ENCODE data around the gene EFNA5. TPM values are rescaled to one million over a fixed set of nuclear protein-coding genes. Genes with fewer than 3 reads are reported as not detected.
A peak's percentile ranks its signal among the peaks of the same experiment; 100 is the strongest.

EFNA5 gene
- polyA plus RNA-seq, 1 of the 3 experiments (the other 2 are of a cell fraction): 0.81 TPM

GRCh38 chr5:107673039-107673367, 2.3 kb upstream of the EFNA5 start:
- Histone ChIP-seq H3K27ac (ENCODE audit: low read depth in 2 of 2, low read length in 1 of 2) (peak overlapping the region; percentile 16 to 95; a peak in 3 of 4 replicates), H2AFZ (ENCODE audit: low read depth) (peak overlapping the region; percentile 93), H3K9me2 (no peaks in the 10 kb centered on the region), H4K20me1 (ENCODE audit: insufficient read depth) (no peaks in the 10 kb centered on the region), H3K4me1 (ENCODE audit: control insufficient read depth in 1 of 2, insufficient read depth in 2 of 2, low read depth in 1 of 2, low read length in 1 of 2) (peaks cover 0 to 3% of the 10 kb centered on the region in 2 experiments; a peak in 1 of 4 replicates), H3K79me2 (ENCODE audit: insufficient read depth) (no peaks in the 10 kb centered on the region; the same call in 1 of the 2 replicates), H3F3A (replicated peaks; ENCODE audit: insufficient read depth) (peaks cover 7% of the 10 kb centered on the region), H3K9ac (peak overlapping the region; percentile 22; the same call in 1 of the 2 replicates), H3K36me3 (replicated peaks in 1 of 2; ENCODE audit: control insufficient read depth in 1 of 2, insufficient read depth in 2 of 2, low read length in 1 of 2) (no peaks in the 10 kb centered on the region), H3K27me3 (ENCODE audit: insufficient read depth) (peaks cover 13% of the 10 kb centered on the region; the same call in 1 of the 2 replicates), H3K9me3 (no peaks in the 10 kb centered on the region), H3K4me3 (ENCODE audit: low read depth in 2 of 2, low read length in 1 of 2) (peak overlapping the region; percentile 74 to 84), H3K4me2 (peak overlapping the region; percentile 100)
- 4% methylated on average over 10 of the region's 11 CpGs for WGBS (ENCODE audit: low lambda C conversion rate)
- POLR2A ChIA-PET: interaction anchor here (0.6 kb wide), 1 partner anchor 325 kb away, joined by 3 read pairs; no protein-coding TSS in a partner anchor
- CTCF ChIA-PET: interaction anchor here (1.1 to 1.8 kb wide), 5 partner anchors 11 to 673 kb away, joined by 3 to 8 read pairs (median 4); no protein-coding TSS in a partner anchor
- no peak for DNase-seq
- TF ChIP-seq TCF12 (IDR thresholded peaks at IDR 0.05): 0 out of 2 replicates have a peak, but pooled peaks have one; percentile 0
- TF ChIP-seq NRF1 (IDR thresholded peaks at IDR 0.05; ENCODE audit: low read depth, low read length): no peak
- no peak for TF ChIP-seq NFIC (IDR thresholded peaks at IDR 0.05; ENCODE audit: borderline replicate concordance)

- 2% methylated on average over 44 of the region's 66 CpGs for WGBS (ENCODE audit: low lambda C conversion rate)
- no peaks in the 10 kb centered on the region for H4K20me1 ChIP-seq (ENCODE audit: insufficient read depth)
- H3K9ac ChIP-seq: peak overlapping the region; percentile 47; the same call in 1 of the 2 replicates
- no peaks in the 10 kb centered on the region; the same call in 1 of the 2 replicates for H3K79me2 ChIP-seq (ENCODE audit: insufficient read depth)
- H3K9me2 ChIP-seq: no peaks in the 10 kb centered on the region
- peaks cover 7% of the 10 kb centered on the region for H3F3A ChIP-seq (replicated peaks; ENCODE audit: insufficient read depth)
- peaks cover 13% of the 10 kb centered on the region; the same call in 1 of the 2 replicates for H3K27me3 ChIP-seq (ENCODE audit: insufficient read depth)
- POLR2A ChIA-PET: interaction anchor here (0.6 to 1.2 kb wide), 4 partner anchors 56 to 324 kb away, joined by 3 read pairs; no protein-coding TSS in a partner anchor
- peak overlapping the region; percentile 74 to 84 for H3K4me3 ChIP-seq (ENCODE audit: low read depth in 2 of 2, low read length in 1 of 2)
- CTCF ChIA-PET: interaction anchor here (1.5 to 1.7 kb wide), 2 partner anchors 100 to 673 kb away, joined by 3 to 5 read pairs; no protein-coding TSS in a partner anchor
- H3K27ac ChIP-seq (ENCODE audit: low read depth in 2 of 2, low read length in 1 of 2): peak overlapping the region; percentile 35 to 95; a peak in 3 of 4 replicates
- peak overlapping the region; percentile 100 for H3K4me2 ChIP-seq
- peaks cover 0 to 3% of the 10 kb centered on the region in 2 experiments; a peak in 1 of 4 replicates for H3K4me1 ChIP-seq (ENCODE audit: control insufficient read depth in 1 of 2, insufficient read depth in 2 of 2, low read depth in 1 of 2, low read length in 1 of 2)
- H2AFZ ChIP-seq (ENCODE audit: low read depth): peak overlapping the region; percentile 93
- no peaks in the 10 kb centered on the region for H3K9me3 ChIP-seq
- H3K36me3 ChIP-seq (replicated peaks in 1 of 2; ENCODE audit: control insufficient read depth in 1 of 2, insufficient read depth in 2 of 2, low read length in 1 of 2): no peaks in the 10 kb centered on the region
- DNase-seq: peak; percentile 86
- TF ChIP-seq, protein P1, sequence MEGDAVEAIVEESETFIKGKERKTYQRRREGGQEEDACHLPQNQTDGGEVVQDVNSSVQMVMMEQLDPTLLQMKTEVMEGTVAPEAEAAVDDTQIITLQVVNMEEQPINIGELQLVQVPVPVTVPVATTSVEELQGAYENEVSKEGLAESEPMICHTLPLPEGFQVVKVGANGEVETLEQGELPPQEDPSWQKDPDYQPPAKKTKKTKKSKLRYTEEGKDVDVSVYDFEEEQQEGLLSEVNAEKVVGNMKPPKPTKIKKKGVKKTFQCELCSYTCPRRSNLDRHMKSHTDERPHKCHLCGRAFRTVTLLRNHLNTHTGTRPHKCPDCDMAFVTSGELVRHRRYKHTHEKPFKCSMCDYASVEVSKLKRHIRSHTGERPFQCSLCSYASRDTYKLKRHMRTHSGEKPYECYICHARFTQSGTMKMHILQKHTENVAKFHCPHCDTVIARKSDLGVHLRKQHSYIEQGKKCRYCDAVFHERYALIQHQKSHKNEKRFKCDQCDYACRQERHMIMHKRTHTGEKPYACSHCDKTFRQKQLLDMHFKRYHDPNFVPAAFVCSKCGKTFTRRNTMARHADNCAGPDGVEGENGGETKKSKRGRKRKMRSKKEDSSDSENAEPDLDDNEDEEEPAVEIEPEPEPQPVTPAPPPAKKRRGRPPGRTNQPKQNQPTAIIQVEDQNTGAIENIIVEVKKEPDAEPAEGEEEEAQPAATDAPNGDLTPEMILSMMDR (IDR thresholded peaks at IDR 0.05): no peak
- TF ChIP-seq GATA2 (CRISPR knock-in tag; IDR thresholded peaks at IDR 0.05): no peak
- TF ChIP-seq RFX5 (IDR thresholded peaks at IDR 0.05; ENCODE audit: low read length): 0 out of 2 replicates have a peak, but pooled peaks have one; percentile 37
- no peak for TF ChIP-seq RXRA (IDR thresholded peaks at IDR 0.05; ENCODE audit: borderline replicate concordance, low read depth)
- TF ChIP-seq ELF1 (IDR thresholded peaks at IDR 0.05): no peak
- no peak for TF ChIP-seq GABPA (IDR thresholded peaks at IDR 0.05; ENCODE audit: low read depth)
- no peak for TF ChIP-seq ZBTB33 (IDR thresholded peaks at IDR 0.05; ENCODE audit: borderline replicate concordance, low read depth)
- TF ChIP-seq MXI1 (IDR thresholded peaks at IDR 0.05; ENCODE audit: low read depth, low read length): peak; percentile 77; the same call in 1 of the 2 replicates
- TF ChIP-seq TCF12 (IDR thresholded peaks at IDR 0.05): 0 out of 2 replicates have a peak, but pooled peaks have one; percentile 16
- no peak for TF ChIP-seq FOSL2 (IDR thresholded peaks at IDR 0.05; ENCODE audit: borderline replicate concordance, low read depth)
- TF ChIP-seq EP300 (IDR thresholded peaks at IDR 0.05; ENCODE audit: borderline replicate concordance in 1 of 2, low read depth in 1 of 2, low read length in 1 of 2): no peak; a peak in 2 of 4 replicates
- no peak for TF ChIP-seq EZH2phosphoT487 (IDR thresholded peaks at IDR 0.05; ENCODE audit: borderline replicate concordance, low read depth)
- TF ChIP-seq SIN3A (IDR thresholded peaks at IDR 0.05; ENCODE audit: borderline replicate concordance, low read depth, low read length): peak; percentile 69; the same call in 1 of the 2 replicates
- TF ChIP-seq, protein P2, sequence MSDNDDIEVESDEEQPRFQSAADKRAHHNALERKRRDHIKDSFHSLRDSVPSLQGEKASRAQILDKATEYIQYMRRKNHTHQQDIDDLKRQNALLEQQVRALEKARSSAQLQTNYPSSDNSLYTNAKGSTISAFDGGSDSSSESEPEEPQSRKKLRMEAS (IDR thresholded peaks at IDR 0.05; ENCODE audit: low read depth): peak; percentile 87
- no peak for TF ChIP-seq FOXM1 (IDR thresholded peaks at IDR 0.05; ENCODE audit: low read depth)
- TF ChIP-seq JUND (IDR thresholded peaks at IDR 0.05): no peak
- TF ChIP-seq POLR2AphosphoS5 (IDR thresholded peaks at IDR 0.05; ENCODE audit: low read depth, low read length): 0 out of 2 replicates have a peak, but pooled peaks have one; percentile 13
- TF ChIP-seq, protein P3, sequence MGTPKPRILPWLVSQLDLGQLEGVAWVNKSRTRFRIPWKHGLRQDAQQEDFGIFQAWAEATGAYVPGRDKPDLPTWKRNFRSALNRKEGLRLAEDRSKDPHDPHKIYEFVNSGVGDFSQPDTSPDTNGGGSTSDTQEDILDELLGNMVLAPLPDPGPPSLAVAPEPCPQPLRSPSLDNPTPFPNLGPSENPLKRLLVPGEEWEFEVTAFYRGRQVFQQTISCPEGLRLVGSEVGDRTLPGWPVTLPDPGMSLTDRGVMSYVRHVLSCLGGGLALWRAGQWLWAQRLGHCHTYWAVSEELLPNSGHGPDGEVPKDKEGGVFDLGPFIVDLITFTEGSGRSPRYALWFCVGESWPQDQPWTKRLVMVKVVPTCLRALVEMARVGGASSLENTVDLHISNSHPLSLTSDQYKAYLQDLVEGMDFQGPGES (IDR thresholded peaks at IDR 0.05; ENCODE audit: low read depth, low read length): no peak
- no peak for TF ChIP-seq MEF2A (IDR thresholded peaks at IDR 0.05; ENCODE audit: borderline replicate concordance, low read depth)
These were observed 1.7 kb upstream of the EFNA5 start for GRCh38 chr5:107672211-107673038.

Data from SK-N-SH (cell line).